Breast epithelium (tissue), 3 donors: ENCODE measurements around the gene KSR2.

Source experiments
- CTCF ChIP-seq, 3 donors: fragments of 450-650 bp; IDR thresholded peaks; one replicate each; pipeline ENCODE4 v1.5.1; 2016 to 2017; ENCODE audit warnings: antibody characterized with exemption in 3 of 3, mild to moderate bottlenecking in 3 of 3, moderate library complexity in 3 of 3
- POLR2A ChIP-seq: fragments of 450-650 bp; IDR thresholded peaks from one replicate; pipeline ENCODE4 v1.6.1; 2016; ENCODE audit warnings: antibody characterized with exemption, mild to moderate bottlenecking, moderate library complexity
- POLR2AphosphoS5 ChIP-seq, 3 donors: sonication (generic); formaldehyde crosslinking; IDR thresholded peaks; one replicate each; pipeline ENCODE4 v1.6.1; 2017; ENCODE audit warnings: antibody characterized with exemption in 3 of 3

- TF ChIP-seq CTCF (IDR thresholded peaks at IDR 0.05) (no peak), POLR2A (no peak), POLR2AphosphoS5 (IDR thresholded peaks at IDR 0.05) (no peak)
Measured at GRCh38 chr12:117469883-117470483, 498.8 kb downstream of the KSR2 start.
